NCI-H1436 treated with DMSO at 0.1 percent for 48 hours (cell line): ENCODE results near the gene PHKB.
"Not testable (repeated sequence)": the region's sequence is repeated elsewhere in the genome, so short reads cannot be mapped to it uniquely, and the experiment has no call there.

Source experiments
- DNase-seq: peaks from one replicate; lab custom pipeline; 2025; lab: John Stamatoyannopoulos, UW

The PHKB gene

DNA sequence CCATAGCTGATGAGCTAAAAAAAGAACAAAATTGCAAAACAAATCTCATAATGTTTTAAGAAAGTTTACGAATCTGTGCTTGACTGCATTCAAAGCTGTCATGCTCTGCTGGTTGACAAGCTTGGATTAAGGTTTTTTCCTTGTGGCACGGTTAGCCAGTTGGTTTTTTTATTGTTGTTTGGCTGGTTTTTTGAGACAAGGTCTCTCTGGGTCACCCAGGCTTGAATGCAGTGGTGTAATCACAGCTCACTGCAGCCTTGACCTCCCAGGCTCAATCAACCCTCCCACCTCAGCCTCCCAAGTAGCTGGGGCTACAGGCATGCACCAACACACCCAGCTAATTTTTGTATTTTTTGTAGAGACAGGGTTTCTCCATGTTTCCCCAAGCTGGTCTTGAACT is 45.7 kb downstream of the PHKB start:
- no peak for DNase-seq

DNA sequence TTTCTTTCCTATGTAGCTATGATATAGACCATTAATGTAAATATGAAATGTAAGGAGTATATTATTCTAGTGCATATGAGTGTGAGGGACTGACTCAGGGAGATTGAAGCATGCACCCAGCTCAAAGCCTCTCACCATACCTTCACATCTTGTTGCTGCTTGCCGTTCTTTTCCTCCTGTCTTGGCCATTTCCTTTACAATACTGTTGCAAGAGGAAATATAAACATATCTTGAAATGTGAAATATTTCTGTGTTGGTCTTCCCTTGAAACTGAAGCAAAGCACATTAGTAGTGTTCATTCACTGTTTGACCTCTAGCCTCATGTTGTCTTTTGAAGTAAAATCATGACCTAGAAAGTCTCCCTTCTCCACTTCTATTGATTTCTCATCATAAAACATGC is 46.6 kb downstream of the PHKB start:
- DNase-seq, result no peak

DNA sequence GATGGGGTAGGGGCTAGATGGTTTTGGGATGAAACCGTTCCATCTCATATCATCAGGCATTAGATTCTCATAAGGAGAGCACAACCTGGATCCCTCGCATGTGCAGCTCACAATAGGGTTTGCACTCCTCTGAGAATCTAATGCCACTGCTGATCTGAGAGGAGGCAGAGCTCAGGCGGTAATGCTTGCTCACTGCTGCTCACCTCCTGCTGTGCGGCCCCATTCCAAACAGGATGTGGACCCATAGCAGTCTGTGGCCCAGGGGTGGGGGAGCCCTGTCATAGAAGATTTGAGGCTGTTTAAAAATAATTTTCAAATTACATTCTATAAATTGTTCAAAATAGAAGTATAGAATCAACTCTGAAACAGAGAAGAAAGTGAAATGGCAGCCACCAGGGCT is 50.8 kb downstream of the PHKB start:
- no peak for DNase-seq

DNA sequence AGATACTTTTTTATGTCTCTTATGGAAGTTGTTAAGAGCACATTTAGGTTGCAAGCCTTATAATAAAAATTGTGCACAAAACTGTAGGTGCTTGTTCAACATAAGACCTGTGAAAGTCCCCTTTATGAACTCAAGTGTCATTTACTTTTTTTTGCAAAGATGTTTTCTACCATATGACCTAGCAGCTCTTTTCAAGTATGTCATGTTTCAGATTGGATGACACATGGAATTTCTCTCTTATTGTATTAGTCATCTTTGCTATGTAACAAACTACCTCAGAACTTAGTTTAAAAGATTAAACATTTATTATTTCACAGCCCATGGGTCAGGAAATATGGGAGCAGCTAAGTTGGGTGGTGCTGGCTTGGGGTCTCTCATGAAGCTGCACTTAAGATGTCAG is 57.9 kb downstream of the PHKB start:
- no peak for DNase-seq

DNA sequence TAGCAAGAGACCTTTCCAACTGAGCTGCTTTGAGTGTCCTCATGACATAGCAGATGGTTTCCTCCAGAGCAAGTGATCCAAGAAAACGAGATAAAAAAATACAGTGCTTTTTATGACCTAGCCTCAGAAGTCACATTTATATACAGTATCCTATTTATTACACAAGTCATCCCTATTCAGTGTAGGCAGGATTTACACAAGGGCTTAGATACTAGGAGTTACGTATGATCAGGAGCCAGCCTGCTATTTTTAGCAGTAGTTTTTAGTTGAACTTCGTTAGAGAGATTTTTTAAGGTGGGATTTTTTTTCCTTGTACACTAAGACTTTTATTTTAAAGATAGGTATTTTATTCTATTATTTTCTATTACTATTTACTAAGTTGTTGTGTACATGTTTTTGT is 58.4 kb downstream of the PHKB start:
- no peak for DNase-seq

DNA sequence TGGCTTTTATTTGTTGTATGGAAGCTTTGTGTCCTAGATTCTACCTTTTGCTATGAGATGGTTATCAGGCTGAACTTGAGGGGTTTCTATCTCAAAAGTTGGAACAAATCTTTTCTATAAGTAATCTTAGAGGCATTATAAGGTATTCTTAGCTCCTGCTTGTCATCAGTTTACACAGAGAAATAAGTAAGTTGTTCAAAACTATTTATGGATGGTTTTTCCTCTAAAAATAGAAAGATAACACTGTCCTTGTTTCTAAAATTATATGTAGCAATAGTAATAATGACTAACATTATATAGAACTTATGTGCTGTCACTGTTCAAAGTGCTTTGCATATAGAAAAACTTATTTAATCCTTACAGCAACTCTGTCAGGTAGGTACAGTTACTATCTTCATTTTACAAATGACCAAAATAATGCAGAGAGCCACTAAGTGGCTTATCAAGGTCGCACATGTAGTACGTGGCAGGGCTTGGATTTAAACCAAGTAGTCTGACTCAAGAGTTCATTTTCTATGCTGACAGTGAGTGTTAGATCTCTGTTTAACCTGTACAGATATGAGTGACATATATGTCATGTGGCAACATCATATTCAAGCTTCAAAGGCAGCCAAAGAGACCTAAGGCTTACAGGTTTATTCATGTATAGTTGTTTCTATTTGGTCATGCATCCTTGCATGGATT is 59.0 kb downstream of the PHKB start:
- DNase-seq, result no peak

DNA sequence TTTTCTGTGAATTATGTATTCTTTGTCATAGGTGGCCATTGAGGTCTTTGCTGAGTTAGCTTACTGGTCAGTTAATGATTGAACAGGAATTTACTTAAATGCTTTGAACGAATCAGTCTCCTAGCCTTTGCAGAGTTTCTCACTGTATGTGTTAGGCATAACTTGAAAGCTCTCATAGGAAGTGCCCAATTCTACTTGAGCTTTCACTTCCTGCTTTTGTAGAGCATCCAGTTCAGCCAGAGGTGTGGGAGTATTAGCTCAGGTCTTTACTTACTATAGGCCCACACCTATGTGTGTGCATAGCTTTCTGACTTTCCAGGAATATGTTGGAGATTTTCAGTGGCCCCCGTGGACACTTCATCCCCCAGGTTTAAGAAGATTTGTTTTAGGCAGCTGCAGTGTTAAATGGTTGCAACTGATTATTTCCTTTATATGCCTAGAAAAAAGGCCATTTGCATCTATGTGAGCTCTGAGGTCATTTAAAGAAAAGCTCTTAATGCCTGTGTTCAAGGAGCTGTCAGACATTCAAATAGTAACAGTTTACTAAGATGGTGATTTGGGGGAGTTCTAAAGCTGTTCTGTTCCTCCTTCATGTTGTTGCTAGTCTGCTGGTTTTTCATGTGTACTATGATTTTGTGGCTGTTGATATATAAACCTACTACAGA is 62.3 kb downstream of the PHKB start:
- DNase-seq, result no peak

DNA sequence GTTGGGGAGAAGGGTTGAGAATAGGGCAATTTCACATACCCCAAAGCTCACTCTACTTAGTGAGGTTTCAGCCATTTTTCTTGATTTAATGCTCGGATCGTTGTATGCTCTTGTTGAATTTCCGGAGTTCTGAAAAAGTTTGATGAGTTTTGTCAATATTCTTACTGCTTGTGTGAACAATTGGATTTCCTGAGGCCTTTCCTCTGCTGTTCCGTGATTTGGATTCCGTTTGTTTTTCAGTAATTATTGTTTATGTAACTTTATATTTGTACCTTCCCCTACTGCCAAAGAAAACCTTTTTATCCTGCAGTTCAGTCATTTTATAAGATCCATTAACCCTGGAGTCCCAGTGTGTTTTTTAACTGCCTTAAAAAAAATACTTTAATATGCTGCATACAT is 62.9 kb downstream of the PHKB start:
- DNase-seq, result no peak

DNA sequence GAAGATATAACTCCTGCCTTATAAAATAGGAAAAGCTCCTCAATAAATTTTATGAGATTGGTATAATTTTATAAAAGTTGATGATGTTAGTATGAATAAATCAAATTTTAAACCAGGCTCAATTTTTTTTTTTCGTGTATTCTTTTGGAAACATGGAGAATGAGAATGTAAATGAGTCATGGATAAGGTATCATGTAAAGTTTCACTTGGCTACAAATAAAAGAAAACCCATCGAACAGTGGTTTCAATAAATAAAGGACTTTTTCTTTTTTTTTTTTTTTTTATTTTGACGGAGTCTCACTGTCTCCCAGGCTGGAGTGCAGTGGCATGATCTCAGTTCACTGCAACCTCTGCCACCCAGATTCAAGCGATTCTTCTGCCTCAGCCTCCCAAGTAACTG is 67.3 kb downstream of the PHKB start:
- DNase-seq, result no peak

DNA sequence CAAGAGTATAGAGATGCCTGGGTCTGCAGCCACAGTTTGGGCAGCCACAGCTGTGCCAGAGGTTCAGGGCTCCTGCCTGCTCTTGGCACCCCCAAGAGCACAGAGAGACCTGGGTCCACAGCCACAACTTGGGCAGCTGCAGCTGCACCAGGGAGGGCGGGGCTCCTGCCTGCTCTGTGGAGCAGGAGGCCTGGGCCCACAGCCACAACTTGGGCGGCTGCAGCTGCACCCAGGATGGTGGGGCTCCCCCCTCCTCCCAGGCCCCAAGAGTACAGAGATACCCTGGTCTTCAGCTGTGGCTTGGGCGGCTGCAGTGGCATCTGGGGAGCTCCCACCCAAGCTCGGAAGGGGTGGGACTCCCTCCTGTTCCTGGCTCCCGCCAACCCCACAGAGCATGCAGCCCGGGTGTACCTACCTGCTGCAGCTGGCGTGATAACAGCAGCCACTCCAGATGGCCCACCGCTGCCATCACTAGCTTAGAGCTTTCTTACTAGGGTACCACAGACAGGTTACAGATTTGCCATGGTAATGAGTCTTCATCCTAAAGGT is 72.7 kb downstream of the PHKB start:
- DNase-seq, result no peak

DNA sequence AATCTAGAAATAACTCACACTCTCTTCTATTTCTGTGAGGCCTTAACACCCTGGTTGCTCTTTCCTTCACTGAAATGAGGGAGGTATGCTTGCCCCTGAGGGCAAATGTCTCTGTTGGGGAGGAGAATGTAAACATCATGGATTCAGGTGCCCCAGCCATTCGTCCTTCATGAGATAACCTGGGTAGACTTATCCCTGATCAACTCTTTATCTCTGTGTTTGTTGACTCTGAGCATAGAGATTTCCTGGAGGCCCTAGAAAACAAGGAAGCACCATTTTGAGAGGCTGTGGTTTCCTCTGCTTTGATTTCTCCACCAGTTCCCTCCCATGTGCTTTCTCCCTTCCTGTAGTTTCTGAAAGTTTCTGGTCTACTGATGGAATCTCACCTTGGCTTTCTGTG is 77.3 kb downstream of the PHKB start:
- DNase-seq, result no peak

DNA sequence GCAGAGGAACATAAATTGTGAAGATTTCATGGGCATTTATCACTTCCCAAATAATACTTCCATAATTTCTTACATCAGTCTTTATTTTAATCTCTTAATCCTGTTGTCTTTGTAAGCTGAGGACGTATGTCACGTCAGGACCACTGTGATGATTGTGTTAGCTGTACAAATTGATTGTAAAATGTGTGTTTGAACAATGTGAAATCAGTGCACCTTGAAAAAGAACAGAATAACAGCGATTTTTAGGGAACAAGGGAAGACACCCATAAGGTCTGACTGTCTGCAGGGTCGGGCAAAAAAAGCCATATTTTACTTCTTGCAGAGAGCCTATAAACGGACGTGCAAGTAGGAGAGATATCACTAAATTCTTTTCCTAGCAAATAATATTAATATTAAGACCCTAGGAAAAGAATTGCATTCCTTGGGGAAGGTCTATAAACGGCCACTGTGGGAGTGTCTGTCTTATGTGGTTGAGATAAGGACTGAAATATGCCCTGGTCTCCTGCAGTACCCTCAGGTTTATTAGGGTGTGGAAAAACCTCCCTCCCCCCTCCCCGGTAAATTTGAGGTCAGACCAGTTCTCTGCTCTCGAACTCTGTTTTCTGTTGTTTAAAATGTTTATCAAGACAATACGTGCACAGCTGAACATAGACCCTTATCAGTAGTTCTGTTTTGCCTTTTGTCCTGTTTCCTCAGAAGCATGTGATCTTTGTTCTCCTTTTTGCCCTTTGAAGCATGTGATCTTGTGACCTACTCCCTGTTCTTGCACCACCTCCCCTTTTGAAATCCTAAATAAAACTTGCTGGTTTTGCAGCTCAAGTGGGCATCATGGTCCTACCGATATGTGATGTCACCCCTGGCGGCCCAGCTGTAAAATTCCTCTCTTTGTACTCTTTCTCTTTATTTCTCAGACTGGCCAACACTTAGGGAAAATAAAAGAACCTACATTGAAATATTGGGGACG is 78.9 kb downstream of the PHKB start:
- not testable (repeated sequence) for DNase-seq

DNA sequence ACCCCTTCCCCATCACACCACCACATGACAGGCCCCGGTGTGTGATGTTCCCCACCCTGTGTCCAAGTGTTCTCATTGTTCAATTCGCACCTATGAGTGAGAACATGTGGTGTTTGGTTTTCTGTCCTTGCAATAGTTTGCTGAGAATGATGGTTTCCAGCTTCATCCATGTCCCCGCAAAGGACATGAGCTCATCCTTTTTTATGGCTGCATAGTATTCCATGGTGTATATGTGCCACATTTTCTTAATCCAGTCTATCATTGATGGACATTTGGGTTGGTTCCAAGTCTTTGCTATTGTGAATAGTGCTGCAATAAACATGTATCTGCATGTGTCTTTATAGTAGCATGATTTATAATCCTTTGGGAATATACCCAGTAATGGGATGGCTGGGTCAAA is 80.0 kb downstream of the PHKB start:
- not testable (repeated sequence) for DNase-seq

DNA sequence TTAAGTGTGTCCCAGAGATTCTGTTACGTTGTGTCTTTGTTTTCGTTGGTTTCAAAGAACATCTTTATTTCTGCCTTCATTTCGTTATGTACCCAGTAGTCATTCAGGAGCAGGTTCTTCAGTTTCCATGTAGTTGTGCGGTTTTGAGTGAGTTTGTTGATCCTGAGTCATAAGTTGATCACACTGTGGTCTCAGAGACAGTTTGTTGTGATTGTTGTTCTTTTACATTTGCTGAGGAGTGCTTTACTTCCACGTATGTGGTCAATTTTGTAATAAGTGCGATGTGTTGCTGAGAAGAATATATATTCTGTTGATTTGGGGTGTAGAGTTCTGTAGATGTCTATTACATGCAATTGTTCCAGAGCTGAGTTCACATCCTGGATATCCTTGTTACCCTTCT is 83.1 kb downstream of the PHKB start:
- DNase-seq, result not testable (repeated sequence)

DNA sequence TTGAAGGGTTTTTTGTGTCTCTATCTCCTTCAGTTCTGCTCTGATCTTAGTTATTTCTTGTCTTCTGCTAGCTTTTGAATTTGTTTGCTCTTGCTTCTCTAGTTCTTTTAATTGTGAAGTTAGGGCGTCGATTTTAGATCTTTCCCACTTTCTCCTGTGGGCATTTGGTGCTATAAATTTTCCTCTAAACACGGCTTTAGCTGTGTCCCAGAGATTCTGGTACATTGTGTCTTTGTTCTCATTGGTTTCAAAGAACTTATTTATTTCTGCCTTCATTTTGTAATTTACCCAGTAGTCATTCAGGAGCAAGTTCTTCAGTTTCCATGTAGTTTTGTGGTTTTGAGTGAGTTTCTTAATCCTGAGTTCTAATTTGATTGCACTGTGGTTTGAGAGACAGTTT is 90.1 kb downstream of the PHKB start:
- not testable (repeated sequence) for DNase-seq

DNA sequence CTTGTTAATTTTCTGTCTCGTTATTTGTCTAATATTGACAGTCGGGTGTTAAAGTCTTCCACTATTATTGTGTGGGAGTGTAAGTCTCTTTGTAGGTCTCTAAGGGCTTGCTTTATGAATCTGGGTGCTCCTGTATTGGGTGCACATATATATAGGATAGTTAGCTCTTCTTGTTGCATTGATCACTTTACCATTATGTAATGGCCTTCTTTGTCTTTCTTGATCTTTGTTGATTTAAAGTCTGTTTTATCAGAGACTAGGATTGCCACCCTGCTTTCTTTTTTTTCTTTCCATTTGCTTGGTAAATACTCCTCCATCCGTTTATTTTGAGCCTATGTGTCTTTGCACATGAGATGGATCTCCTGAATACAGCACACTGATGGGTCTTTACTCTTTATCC is 90.6 kb downstream of the PHKB start:
- not testable (repeated sequence) for DNase-seq

DNA sequence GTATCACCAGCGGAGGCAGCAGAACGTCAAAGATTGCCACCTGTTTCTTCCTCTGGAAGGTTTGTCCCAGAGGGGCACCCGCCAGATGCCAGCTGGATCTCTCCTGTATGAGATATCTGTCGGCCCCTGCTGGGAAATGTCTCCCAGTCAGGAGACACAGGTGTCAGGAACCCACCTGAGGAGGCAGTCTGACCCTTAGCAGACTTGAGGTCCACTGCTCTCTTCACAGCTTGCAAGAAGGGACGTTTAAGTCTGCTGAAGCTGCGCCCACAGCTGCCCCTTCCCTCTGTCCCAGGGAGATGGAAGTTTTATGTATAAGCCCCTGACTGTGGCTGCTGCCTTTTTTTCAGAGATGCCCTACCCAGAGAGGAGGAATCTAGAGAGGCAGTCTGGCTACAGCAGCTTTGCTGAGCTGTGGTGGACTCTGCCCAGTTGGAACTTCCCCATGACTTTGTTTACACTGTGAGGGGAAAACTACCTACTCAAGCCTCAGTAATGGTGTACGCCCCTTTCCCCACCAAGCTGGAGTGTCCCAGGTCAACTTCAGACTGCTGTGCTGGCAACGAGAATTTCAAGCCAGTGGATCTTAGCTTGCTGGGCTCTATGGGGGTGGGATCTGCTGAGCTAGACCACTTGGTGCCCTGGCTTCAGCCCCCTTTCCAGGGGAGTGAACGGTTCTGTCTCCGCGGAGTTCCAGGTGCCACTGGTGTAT is 92.9 kb downstream of the PHKB start:
- no peak for DNase-seq

DNA sequence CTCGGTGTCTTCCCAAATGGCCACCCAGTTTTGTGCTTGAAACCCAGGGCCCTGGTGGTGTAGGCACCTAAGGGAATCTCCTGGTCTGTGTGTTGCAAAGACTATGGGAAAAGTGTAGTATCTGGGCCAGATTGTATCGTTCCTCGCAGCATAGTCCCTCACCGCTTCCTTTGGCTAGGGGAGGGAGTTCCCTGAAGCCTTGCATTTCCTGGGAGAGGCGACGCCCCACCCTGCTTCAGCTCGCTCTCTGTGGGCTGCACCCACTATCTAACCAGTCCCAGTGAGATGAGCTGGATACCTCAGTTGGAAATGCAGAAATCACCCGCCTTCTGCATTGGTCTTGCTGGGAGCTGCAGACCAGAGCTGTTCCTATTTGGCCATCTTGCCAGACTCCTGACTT is 93.5 kb downstream of the PHKB start:
- DNase-seq, result not testable (repeated sequence)

DNA sequence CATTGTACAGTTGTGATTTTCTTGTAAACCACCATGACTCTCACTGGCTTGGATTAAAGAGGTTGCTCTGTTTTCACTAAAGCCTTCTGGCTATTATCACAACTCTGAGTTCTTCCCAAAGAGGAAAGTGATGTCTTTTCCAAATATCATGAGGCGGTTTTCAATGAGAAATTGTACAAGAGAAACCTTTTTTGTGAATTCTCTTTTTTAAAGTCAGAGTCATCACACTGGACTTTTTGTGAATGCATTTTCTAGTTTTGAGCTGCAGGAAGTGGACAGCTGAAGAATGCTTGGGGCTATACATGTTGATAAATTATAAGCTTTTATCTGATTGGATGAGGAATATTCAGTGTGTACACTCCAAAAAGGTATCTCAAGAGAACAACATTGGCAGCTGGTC is 100.2 kb downstream of the PHKB start:
- DNase-seq, result no peak

DNA sequence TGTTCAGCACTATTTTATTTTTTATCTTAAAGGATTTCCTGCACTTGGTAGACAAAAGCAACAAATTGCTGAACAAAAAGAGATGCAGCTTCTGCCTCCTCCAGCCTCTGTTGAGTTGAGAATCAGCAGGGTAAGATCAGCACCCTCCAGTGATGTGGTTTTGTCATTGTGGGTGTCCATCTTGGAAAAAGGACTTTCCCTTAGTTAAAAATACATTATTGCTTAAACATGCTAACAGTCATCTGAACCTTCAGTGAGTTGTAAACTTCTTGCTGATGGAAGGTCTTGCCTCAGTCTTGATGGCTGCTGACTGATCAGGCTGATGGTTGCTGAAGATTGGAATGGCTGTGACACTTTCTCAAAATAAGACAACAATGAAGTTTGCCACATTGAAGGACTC is 101.2 kb downstream of the PHKB start:
- no peak for DNase-seq

DNA sequence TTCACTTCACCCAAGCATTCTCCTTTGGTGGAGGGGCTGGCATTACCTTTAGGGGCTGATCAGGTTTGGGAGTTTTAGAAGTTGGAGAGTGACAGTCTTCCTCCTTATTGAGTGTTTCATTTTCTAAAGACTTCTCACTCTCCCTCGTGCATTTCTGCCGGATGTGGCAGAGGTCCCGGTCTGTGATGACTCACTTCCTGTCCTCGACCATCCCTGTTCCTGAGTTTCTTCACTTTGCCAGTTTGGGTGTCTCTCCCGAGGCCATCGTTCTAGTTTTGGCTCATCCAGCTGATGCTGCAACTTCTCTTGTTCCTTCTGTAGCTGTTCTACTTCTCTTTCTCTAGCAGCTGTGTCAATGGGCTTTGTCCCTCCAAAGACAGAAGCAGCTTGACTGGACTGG is 104.3 kb downstream of the PHKB start:
- DNase-seq, result no peak

DNA sequence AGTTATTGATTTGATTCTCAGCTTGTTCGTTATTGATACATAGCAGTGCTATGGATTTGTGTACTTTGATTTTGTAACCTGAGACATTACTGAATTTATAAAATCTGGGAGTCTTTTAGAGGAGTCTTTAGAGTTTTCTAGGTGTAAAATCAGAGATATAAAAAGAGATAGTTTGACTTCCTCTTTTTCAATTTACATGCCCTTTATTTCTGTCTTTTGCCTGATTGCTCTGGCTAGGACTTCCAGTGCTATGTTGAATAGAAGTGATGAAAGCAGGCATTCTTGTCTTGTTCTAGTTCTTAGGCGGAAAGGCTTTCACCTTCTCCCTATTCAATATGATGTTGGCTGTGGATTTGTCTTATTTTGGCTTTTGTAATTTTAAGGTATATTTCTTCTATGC is 106.2 kb downstream of the PHKB start:
- DNase-seq, result no peak
